Globus pallidus (tissue), 1 donor: ENCODE data around the gene GPR35.

Experiments
- DNase-seq: peaks from one replicate; pipeline ENCODE4 v3.0.0-alpha.2; 2015; ENCODE audit warnings: low spot score

GPR35 gene, protein sequence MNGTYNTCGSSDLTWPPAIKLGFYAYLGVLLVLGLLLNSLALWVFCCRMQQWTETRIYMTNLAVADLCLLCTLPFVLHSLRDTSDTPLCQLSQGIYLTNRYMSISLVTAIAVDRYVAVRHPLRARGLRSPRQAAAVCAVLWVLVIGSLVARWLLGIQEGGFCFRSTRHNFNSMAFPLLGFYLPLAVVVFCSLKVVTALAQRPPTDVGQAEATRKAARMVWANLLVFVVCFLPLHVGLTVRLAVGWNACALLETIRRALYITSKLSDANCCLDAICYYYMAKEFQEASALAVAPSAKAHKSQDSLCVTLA

GRCh38 chr2:240624950-240625621, at the start of gene GPR35:
Gene GPR35, plus strand, starts transcription at chr2:240625480. Its CDS starts 4,473 bp downstream, at chr2:240629953.
- no peak for DNase-seq

DNA sequence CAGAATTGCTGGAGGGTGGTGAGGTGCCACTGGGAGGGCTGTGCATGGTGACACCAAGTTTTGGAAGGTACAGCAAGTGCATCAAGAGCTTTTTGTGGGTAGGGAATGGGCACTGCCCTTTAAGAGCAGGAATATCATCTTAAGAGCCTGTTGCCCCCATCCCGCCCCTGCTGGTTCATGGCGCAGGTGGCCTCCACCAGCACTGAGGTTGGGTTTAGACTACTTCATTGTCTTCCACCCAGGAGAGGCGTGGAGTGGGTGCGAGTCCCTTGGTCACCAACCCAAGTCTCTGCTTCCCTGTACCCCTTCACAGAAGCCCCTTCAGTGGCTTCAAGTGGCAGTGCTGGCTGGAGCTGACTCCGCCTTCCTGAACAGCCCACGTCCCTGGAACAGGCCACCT, 49.2 kb upstream of the GPR35 start:
- no peak for DNase-seq

DNA sequence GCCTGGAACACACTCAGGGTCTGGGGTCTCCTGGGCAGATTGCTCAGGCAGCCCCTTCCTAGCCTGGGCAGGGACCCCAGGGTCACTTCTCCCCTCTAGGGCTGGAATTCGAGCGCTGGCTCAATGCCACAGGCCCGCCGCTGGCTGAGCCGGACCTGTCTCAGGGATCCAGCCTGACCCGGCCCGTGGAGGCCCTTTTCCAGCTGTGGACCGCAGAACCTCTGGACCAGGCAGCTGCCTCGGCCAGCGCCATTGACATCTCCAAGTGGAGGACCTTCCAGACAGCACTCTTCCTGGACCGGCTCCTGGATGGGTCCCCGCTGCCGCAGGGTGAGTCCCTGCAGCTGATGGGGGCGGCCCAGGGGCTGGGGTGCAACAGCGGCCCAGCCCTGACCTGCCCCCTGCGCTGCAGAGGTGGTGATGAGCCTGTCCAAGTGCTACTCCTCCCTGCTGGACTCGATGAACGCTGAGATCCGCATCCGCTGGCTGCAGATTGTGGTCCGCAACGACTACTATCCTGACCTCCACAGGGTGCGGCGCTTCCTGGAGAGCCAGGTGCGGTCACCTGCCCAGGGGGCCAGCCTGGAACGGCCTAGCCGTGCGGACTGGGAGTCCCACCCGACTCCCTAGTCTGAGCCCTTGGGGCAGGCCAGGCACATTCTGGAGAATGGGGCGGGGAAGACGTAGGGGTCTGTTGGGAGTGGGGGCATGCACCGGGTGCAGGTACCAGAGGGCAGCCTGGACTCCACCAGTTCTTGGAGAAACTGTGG, 48.7 kb upstream of the GPR35 start:
- no peak for DNase-seq

GRCh38 chr2:240577281-240578109, 47.8 kb upstream of the GPR35 start:
- no peak for DNase-seq

DNA sequence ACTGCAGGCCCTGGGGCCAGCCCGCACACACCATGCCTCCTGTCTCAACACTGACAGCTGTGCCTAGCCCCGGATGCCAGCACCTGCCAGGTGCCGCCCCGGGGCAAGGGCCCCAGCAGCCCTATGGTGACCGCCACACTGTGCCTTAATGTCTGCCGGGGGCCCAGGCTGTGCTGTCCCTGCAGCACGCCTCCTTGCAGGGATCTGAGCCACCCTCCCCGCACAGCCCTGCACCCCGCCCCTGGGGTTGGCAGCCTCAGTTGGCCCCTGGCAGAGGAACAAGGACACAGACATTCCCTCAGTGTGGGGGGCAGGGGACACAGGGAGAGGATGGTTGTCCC, 47.2 kb upstream of the GPR35 start:
- no peak for DNase-seq

- DNase-seq, result no peak
Observed at GRCh38 chr2:240578488-240578887, 46.8 kb upstream of the GPR35 start.

DNA sequence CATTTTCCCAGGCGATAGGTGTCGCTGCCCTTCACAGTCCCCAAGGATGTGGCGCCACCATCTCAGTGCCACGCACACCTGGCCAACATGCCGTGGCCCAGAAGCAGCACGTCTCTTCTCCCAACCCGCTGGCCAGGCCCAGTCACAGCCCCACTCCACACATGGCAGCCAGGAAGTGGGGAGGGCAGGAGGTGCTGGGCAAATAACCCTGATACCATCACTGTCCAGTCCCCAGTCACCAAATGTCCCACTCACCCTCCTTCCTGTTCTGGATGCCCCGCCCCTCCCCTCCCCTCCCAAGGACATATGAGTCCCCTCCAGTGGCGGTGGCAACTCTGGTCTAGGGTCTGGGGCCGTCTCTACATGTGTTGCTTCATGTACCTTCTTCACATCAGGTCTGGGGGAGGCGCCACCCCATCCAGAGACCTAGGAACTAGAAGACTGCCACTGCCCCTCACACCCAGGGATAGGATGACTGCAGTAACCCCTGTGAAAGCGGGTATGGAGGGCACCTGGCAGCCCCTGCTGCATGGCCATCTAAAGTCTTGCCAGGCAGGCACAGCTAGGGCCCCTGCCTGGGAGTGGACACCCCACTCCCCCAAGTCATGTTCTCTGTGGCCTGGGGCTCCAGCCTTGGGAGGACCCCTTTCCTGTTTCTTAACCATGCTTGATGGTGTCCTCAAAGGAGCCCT, 46.1 kb upstream of the GPR35 start:
- no peak for DNase-seq

GRCh38 chr2:240579771-240580614, 45.3 kb upstream of the GPR35 start:
- no peak for DNase-seq

- DNase-seq, result no peak
Observed at GRCh38 chr2:240581811-240582210, 43.5 kb upstream of the GPR35 start.

- DNase-seq, result no peak
Observed at GRCh38 chr2:240582781-240583180, 42.5 kb upstream of the GPR35 start.

DNA sequence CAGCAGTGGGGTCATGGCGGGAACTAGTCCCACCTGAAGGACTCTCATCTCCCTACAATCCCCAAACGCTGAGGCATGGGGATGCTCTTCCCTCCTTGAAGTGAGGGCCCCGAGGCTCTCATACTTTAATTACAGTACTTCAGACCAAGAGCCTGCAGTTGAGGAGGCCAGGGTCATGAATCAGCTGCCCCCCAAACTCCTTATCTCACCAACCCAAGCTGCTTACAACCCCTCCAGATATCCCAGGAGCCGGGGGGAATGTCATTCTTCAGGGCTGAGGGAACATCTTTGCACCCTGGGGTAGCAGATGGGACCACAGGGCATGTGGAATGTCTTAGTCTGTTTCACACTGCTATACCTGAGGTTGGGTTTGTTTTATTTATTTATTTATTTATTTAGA, 41.5 kb upstream of the GPR35 start:
- no peak for DNase-seq

DNA sequence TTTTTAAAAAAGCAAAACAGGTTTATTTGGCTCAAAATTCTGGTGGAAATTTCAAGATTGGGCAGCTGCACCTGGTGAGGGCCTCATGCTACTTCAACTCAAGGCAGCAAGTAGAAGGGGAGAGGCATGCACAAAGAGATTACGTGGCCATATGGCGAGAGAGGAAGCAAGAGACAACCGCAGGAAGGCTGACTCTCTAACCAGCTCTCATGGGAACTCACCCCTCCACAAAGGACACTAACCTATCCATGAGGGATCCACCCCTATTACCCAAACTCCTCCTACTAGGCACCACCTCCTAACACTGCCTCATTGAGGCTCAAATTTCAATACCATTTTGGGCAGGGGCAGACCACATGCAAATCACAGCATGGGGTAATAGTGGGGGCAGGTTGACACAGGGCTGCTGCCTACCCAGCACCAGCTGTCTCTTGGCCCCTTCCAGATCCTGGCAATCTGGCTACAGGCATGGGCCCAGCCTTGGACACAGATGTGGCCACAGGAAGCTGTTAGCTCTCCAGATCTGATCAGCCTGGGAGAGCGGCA, 40.7 kb upstream of the GPR35 start:
- DNase-seq, result no peak

DNA sequence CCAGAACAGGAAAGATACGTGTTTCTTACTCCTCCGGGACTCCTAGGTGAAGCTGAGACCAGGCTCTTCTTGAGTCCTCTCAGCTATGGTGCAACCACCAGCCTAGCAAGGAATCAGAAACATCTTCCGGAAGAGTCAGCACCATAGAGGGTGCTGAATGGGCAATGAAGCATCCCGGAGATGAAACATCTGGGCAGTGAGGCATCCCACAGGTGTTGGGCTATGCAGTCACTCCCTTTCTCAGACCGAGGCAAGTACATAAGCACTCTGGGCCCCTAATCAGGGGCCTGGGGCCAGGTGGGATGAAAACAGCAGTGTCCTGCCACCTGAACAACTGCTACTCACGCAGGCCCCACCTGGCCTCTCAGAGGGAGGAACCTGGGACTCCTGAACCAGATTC, 40.2 kb upstream of the GPR35 start:
- no peak for DNase-seq

DNA sequence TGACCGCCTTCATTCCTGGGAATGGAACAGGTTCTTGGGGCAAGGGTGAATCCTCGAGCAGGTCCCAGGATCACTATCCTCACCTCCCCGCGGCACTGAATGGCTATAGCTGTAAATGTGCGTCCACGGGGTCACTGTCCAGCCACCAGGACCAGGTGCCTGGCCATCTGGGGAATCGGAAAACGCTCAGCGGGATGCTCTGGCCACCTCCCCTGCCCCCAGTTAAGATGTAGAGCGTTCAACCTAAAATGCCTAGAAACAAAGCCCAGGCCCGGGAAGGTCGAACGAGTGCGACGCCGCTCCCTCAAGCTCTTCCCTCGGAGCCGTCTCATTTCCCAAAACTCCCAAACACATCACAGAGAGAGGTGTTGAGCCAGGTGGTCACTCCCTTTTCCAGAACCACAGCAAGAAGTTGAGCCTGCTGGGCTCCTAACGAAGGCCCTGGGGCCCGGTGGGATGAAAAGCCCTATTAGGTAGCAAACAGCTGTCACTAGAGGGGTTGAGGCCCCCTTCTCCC, 39.5 kb upstream of the GPR35 start:
- no peak for DNase-seq

DNA sequence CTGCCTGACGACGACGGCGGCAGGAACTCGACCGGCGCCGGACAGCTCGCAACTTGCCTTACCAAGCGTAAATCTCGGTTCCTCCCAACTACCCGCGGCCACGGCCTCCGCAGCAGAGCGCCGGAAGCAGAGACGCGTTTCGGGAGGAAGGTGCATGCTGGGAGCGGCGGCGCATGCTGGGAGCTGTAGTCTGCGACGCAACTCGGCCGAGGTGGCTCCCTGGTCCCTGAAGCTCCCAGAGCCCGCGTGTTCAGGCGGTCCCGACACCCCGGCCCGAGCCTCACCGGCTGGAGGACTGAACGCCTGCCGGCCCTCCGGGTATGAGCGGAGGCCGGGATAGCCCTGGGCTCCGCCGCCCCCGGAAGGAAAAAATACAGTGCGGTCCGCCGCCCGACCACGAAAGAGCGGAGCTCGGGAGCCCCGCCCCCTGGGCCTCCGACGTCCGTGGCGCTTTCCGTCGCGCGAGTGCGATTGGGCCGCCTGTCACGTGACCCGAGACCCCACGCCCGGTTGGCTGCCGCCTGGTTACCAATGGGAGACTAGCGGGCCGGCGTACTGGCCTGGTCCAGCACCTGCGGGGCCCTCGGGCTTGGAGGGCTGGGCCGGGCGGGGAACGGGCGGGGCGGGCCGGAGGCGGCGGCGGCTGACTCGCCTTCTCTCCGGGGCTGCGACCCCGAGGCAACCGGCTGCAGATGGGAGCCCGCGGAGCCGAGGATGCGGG, 38.9 kb upstream of the GPR35 start, which contains the start of gene CAPN10:
TSS of gene CAPN10 (plus strand) at position 537 of the 721 bp plus-strand sequence. CDS start at position 715, 178 bp downstream.
- peak; percentile 96 for DNase-seq

GRCh38 chr2:240586919-240587800, 38.1 kb upstream of the GPR35 start:
- no peak for DNase-seq

- DNase-seq, result no peak
Observed at GRCh38 chr2:240588006-240588655, 37.1 kb upstream of the GPR35 start.

- DNase-seq, result no peak
Observed at GRCh38 chr2:240588669-240589068, 36.6 kb upstream of the GPR35 start.
